Measurements from ENCODE around the gene FBRSL1. TPM values are rescaled to one million over a fixed set of nuclear protein-coding genes. Genes with fewer than 3 reads are reported as not detected.

Gene FBRSL1
- total RNA-seq, 4 donors from 2014 or later, result 5.9 to 34.3 (median 23.4) TPM

DNA sequence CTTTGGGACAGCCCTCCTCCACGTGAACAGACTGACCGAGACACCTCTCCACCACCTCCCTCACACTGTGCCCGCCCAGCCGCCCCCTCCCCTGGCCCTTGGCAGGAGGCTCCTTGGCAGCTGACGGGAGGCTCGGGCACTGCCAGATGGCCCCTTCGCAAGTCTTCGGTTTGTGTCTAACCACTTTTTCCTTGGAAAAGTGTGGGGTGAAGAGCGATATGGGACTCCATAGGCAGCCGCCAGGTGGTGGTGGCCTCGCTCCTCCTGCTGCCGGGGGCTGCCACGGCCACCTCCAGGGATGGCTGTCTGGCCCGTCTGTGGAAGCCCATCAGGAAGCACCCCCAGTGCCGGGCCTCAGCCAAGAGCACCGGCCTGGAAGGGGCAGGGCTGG lies 61.7 kb downstream of the FBRSL1 start:
- TF ChIP-seq POLR2A (IDR thresholded peaks at IDR 0.05), result no peak
- TF ChIP-seq, protein P1, sequence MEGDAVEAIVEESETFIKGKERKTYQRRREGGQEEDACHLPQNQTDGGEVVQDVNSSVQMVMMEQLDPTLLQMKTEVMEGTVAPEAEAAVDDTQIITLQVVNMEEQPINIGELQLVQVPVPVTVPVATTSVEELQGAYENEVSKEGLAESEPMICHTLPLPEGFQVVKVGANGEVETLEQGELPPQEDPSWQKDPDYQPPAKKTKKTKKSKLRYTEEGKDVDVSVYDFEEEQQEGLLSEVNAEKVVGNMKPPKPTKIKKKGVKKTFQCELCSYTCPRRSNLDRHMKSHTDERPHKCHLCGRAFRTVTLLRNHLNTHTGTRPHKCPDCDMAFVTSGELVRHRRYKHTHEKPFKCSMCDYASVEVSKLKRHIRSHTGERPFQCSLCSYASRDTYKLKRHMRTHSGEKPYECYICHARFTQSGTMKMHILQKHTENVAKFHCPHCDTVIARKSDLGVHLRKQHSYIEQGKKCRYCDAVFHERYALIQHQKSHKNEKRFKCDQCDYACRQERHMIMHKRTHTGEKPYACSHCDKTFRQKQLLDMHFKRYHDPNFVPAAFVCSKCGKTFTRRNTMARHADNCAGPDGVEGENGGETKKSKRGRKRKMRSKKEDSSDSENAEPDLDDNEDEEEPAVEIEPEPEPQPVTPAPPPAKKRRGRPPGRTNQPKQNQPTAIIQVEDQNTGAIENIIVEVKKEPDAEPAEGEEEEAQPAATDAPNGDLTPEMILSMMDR (IDR thresholded peaks at IDR 0.05), result no peak
- WGBS, 2 donors, result 40 to 82% methylated on average over 1 to 3 of the region's 16 CpGs
- no peak overlapping the region for H3K27ac ChIP-seq
- intact Hi-C loops (cut with DNase I), result no loop called here
- no peaks in the 10 kb centered on the region for H3K27me3 ChIP-seq
- peaks cover 0 to 61% (median 7%) of the 10 kb centered on the region in 3 donors for H3K36me3 ChIP-seq
- H3K9me3 ChIP-seq, result no peaks in the 10 kb centered on the region
- H3K4me1 ChIP-seq, result no peaks in the 10 kb centered on the region
- H3K4me3 ChIP-seq, result no peak overlapping the region
- no peak for DNase-seq

GRCh38 chr12:132554845-132555630 lies 65.1 kb downstream of the FBRSL1 start:
- H3K4me1 ChIP-seq, result peaks cover 6 to 13% (median 8%) of the 10 kb centered on the region in 3 donors
- no peak overlapping the region for H3K4me3 ChIP-seq
- H3K36me3 ChIP-seq, result peaks cover 0 to 36% (median 0%) of the 10 kb centered on the region in 3 donors
- H3K27me3 ChIP-seq, result peaks cover 0 to 10% (median 0%) of the 10 kb centered on the region in 4 donors
- WGBS, 2 donors, result 90 to 96% methylated on average over 11 to 15 of the region's 53 CpGs
- intact Hi-C loops (cut with DNase I), result no loop called here
- no peak overlapping the region for H3K27ac ChIP-seq
- TF ChIP-seq POLR2A (IDR thresholded peaks at IDR 0.05), result no peak
- TF ChIP-seq, protein P1 (IDR thresholded peaks at IDR 0.05), result peak in 2 of 6 experiments; percentile 10 to 18
- no peak for DNase-seq
- H3K9me3 ChIP-seq, result no peaks in the 10 kb centered on the region

- no peak for DNase-seq
- no peak overlapping the region for H3K27ac ChIP-seq
- TF ChIP-seq POLR2A (IDR thresholded peaks at IDR 0.05), result no peak
- TF ChIP-seq, protein P1 (IDR thresholded peaks at IDR 0.05), result no peak
- H3K36me3 ChIP-seq, result peaks cover 0 to 36% (median 0%) of the 10 kb centered on the region in 3 donors
- intact Hi-C loops (cut with DNase I), result no loop called here
- peaks cover 8 to 19% (median 14%) of the 10 kb centered on the region in 3 donors for H3K4me1 ChIP-seq
- H3K4me3 ChIP-seq, result no peak overlapping the region
- H3K27me3 ChIP-seq, result peaks cover 0 to 10% (median 0%) of the 10 kb centered on the region in 4 donors
- WGBS, 2 donors, result 94 to 96% methylated on average over 10 to 13 of the region's 13 CpGs
- H3K9me3 ChIP-seq, result no peaks in the 10 kb centered on the region
These were observed 65.7 kb downstream of the FBRSL1 start for GRCh38 chr12:132555686-132556085.

DNA sequence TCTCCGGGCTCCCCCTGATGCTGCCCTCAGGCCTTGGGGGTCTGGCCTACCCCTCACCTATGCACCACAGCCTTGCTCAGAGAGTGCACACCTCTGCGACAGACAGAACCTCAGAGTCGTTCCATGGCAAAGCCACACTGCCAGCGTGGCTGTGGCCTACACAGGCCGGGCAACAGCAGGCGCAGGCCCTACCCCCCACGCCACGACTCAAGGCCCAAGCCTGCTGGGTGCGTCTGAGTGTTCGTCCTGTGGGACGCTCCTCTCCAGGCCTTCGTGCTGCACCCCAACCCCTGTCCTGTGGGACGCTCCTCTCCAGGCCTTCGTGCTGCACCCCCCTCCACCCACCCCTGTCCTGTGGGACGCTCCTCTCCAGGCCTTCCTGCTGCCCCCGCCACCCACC lies 66.3 kb downstream of the FBRSL1 start:
- Histone ChIP-seq H3K9me3 (no peaks in the 10 kb centered on the region), H3K4me1 (peaks cover 13 to 25% (median 19%) of the 10 kb centered on the region in 3 donors), H3K27ac (no peak overlapping the region), H3K36me3 (peaks cover 0 to 31% (median 0%) of the 10 kb centered on the region in 3 donors), H3K4me3 (no peak overlapping the region), H3K27me3 (peaks cover 0 to 10% (median 0%) of the 10 kb centered on the region in 4 donors)
- DNase-seq, result no peak
- 70 to 87% methylated on average over 2 to 13 of the region's 16 CpGs for WGBS, 2 donors
- no peak for TF ChIP-seq POLR2A (IDR thresholded peaks at IDR 0.05)
- TF ChIP-seq, protein P1 (IDR thresholded peaks at IDR 0.05), result no peak
- intact Hi-C loops (cut with DNase I), result no loop called here

DNA sequence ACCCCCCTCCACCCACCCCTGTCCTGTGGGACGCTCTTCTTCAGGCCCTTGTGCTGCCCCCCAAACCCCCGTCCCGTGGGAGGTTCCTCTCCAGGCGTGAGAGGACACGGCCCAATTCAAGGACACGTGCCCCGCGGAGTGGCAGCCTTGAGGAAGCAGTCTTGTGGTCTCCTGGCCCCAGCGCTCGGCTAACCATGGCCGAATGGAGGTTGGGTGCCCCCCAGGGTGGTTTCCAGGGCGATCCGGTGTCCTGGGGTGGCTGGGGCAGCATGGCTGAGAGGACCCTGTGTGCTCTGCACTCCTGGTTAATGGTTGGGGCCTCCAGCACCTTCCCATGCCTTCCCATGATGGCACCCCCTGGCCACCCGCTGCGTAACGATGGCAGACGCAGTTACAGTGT lies 66.8 kb downstream of the FBRSL1 start:
- no peak overlapping the region for H3K4me3 ChIP-seq
- TF ChIP-seq, protein P1 (IDR thresholded peaks at IDR 0.05), result no peak
- TF ChIP-seq POLR2A (IDR thresholded peaks at IDR 0.05), result no peak

More for the DNA sequence above, 66.8 kb downstream of the FBRSL1 start:
- no peak for DNase-seq
- intact Hi-C loops (cut with DNase I), result no loop called here
- no peaks in the 10 kb centered on the region for H3K9me3 ChIP-seq
- peaks cover 0 to 25% (median 0%) of the 10 kb centered on the region in 3 donors for H3K36me3 ChIP-seq
- peaks cover 0 to 10% (median 0%) of the 10 kb centered on the region in 4 donors for H3K27me3 ChIP-seq
- H3K27ac ChIP-seq, result no peak overlapping the region
- 100% methylated on average over 4 of the region's 17 CpGs; no CpG with 5 or more reads in 1 of the 2 donors for WGBS, 2 donors
- peaks cover 13 to 30% (median 20%) of the 10 kb centered on the region in 3 donors for H3K4me1 ChIP-seq
